ENCODE results near the gene ARHGAP4.

The ARHGAP4 gene

DNA sequence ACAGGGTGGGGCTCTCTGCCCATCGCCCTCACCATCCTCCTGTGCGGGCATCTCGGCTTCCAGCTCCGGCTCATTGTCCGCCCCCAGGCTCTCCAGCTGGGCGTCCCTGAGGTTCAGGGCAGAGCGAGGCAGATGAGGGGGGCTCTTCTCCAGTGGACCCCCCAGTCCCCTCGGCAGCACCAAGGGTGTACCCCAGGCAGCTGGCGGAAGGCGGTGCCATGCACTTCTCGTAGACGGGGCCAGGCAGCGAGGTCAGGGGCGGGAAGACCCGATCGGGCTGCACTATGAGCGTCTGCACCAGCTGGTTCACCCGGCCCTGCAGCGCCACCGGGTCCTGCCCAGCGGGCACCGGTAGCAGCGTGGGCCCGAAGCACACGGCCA is 16.1 kb downstream of the ARHGAP4 start:
- ChIA-PET CTCF (interaction anchor here (0.6 to 0.8 kb wide), 2 partner anchors 13 to 417 kb away, joined by 3 read pairs; no protein-coding TSS in a partner anchor), POLR2A (ENCODE audit: low non-redundant PET) (interaction anchor here (0.5 to 1.3 kb wide), 2 partner anchors 18 to 115 kb away, joined by 4 read pairs; partner anchors contain the start of gene SSR4)
- H3K27ac ChIP-seq: no peak overlapping the region
- TF ChIP-seq CTCF (conservative IDR thresholded peaks at IDR 0.05; ENCODE audit: low read depth): no peak
- DNase-seq (ENCODE audit: low spot score): no peak

DNA sequence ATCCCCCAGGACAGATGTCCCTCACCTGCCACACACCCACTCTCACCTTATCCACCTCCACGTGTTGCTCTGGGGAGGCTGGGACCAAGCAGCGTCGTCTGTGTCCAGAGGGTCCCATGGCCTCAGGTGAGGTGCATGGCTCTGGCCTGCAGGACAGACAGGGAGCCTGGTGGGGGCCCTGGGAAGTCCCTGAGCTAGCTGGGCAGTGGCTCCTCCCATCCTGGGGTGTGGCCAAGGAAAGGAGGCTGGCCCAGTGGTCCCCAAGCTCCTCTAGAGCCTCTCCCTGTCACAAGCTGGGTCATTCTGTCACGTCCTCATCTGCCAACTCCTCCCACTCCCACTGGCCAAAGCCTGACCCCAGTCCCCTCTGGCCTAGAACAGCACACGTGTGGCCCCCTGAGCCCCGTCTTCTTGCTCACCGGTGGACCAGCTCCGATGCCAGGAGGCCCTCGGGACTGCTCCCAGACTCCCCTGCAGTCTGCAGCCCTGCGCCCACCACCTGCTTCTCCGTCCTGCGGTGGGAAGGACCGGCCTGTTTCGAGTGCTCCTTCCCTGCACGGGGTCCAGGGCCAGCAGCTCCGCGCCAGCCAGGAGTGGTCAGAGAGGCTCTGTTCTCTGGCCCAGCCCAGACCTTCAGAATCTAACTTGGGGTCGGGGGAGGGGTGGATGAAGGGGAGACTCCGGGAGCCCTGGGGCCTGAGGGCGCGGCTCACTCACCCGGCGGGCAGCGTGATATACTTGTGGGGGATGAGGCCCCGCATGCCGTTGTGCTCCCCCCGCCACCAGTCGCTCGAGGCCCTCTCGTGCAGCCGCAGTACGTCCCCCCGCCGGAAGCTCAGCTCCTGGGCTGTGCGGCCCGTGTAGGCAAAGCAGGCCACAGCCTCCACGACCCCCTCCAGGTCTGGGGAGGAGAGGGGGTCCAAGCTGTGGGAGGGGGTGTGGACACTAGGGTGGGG is 16.8 kb downstream of the ARHGAP4 start:
- DNase-seq (ENCODE audit: low spot score): no peak
- H3K27ac ChIP-seq: no peak overlapping the region
- TF ChIP-seq CTCF (conservative IDR thresholded peaks at IDR 0.05; ENCODE audit: low read depth): no peak
- POLR2A ChIA-PET (ENCODE audit: low non-redundant PET): interaction anchor here (0.5 kb wide), 1 partner anchor 115 kb away, joined by 4 read pairs; the partner anchor contains the start of gene SSR4
- CTCF ChIA-PET: interaction anchor here (0.6 to 0.8 kb wide), 2 partner anchors 14 to 416 kb away, joined by 3 read pairs; no protein-coding TSS in a partner anchor

- DNase-seq (ENCODE audit: low spot score): no peak
- POLR2A ChIA-PET (ENCODE audit: low non-redundant PET): no interaction called here
- TF ChIP-seq CTCF (conservative IDR thresholded peaks at IDR 0.05; ENCODE audit: low read depth): no peak
- H3K27ac ChIP-seq: no peak overlapping the region
- CTCF ChIA-PET: no interaction called here
Observed at GRCh38 chrX:153908219-153908860, 17.7 kb downstream of the ARHGAP4 start.

GRCh38 chrX:153907456-153907855 is 18.6 kb downstream of the ARHGAP4 start:
- ChIA-PET POLR2A (ENCODE audit: low non-redundant PET) (no interaction called here), CTCF (interaction anchor here (0.8 kb wide), 1 partner anchor 40 kb away, joined by 3 read pairs; no protein-coding TSS in a partner anchor)
- no peak for DNase-seq (ENCODE audit: low spot score)
- no peak overlapping the region for H3K27ac ChIP-seq
- TF ChIP-seq CTCF (conservative IDR thresholded peaks at IDR 0.05; ENCODE audit: low read depth): no peak

DNA sequence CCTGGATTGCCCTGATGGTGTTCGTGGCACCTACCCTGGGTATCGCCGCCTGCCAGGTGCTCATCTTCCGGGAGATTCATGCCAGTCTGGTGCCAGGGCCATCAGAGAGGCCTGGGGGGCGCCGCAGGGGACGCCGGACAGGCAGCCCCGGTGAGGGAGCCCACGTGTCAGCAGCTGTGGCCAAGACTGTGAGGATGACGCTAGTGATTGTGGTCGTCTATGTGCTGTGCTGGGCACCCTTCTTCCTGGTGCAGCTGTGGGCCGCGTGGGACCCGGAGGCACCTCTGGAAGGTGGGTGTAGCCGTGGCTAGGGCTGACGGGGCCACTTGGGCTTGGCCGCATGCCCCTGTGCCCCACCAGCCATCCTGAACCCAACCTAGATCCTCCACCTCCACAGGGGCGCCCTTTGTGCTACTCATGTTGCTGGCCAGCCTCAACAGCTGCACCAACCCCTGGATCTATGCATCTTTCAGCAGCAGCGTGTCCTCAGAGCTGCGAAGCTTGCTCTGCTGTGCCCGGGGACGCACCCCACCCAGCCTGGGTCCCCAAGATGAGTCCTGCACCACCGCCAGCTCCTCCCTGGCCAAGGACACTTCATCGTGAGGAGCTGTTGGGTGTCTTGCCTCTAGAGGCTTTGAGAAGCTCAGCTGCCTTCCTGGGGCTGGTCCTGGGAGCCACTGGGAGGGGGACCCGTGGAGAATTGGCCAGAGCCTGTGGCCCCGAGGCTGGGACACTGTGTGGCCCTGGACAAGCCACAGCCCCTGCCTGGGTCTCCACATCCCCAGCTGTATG is 19.7 kb downstream of the ARHGAP4 start:
- POLR2A ChIA-PET (ENCODE audit: low non-redundant PET): no interaction called here
- no peak for TF ChIP-seq CTCF (conservative IDR thresholded peaks at IDR 0.05; ENCODE audit: low read depth)
- no peak overlapping the region for H3K27ac ChIP-seq
- no peak for DNase-seq (ENCODE audit: low spot score)
- CTCF ChIA-PET: interaction anchor here (0.8 kb wide), 1 partner anchor 41 kb away, joined by 3 read pairs; no protein-coding TSS in a partner anchor

Measured in RWPE1 (cell line).